NT2/D1 (cell line): ENCODE measurements around the gene VN1R5.
"Not testable (repeated sequence)": the region's sequence is repeated elsewhere in the genome, so short reads cannot be mapped to it uniquely, and the experiment has no call there.

Experiments used
- DNase-seq: peaks from one replicate; pipeline ENCODE4 v3.0.0-alpha.2; 2011; ENCODE audit warnings: low read depth, low spot score
- H3K27me3 ChIP-seq: 2 replicates; pipeline ENCODE4 v1.6.0; 2011; ENCODE audit warnings: mild to moderate bottlenecking; ENCODE audit not compliant: insufficient read length, insufficient read depth
- H3K36me3 ChIP-seq: 2 replicates; pipeline ENCODE4 v1.6.1; 2011; ENCODE audit warnings: mild to moderate bottlenecking, low read length, mixed read lengths; ENCODE audit not compliant: insufficient read depth, insufficient read length
- H3K4me1 ChIP-seq: 2 replicates; pipeline ENCODE4 v1.5.1; 2011; ENCODE audit not compliant: insufficient read depth, insufficient read length
- H3K4me3 ChIP-seq: 2 replicates; pipeline ENCODE4 v1.5.1; 2011; ENCODE audit warnings: low read depth; ENCODE audit not compliant: insufficient read length
- H3K9ac ChIP-seq: 2 replicates; pipeline ENCODE4 v1.6.0; 2011; ENCODE audit warnings: low read depth; ENCODE audit not compliant: insufficient read length
- H3K9me3 ChIP-seq: 2 replicates; pipeline ENCODE4 v1.5.1; 2011; ENCODE audit warnings: mild to moderate bottlenecking, low read length; ENCODE audit not compliant: insufficient read depth
- SUZ12 ChIP-seq: IDR thresholded peaks from 2 replicates; pipeline ENCODE4 v1.6.1; 2011; ENCODE audit not compliant: insufficient read length, insufficient read depth; ENCODE audit errors: extremely low read depth
- YY1 ChIP-seq: IDR thresholded peaks from 2 replicates; pipeline ENCODE4 v1.6.1; 2011; ENCODE audit not compliant: insufficient read length, insufficient read depth
- ZNF274 ChIP-seq: IDR thresholded peaks from 2 replicates; pipeline ENCODE4 v1.6.1; 2011; ENCODE audit warnings: mild to moderate bottlenecking, low read depth, low read length

Gene VN1R5

DNA sequence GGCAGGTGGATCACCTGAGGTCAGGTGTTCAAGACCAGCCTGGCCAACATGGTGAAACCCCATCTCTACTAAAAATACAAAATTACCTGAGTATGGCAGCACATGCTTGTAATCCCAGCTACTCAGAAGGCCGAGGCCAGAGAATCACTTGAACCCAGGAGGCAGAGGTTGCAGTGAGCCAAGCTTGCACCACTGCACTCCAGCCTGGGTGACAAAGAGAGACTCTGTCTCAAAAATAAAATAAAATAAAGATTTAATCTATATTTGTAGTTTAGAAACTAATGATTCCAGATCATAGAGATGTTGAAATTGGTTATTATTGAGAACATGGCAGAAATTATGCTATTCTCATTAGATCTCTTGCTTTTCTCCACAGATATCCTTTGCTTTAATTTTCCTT is at the start of gene VN1R5:
TSS of gene VN1R5 (plus strand) at position 301 of the 400 bp plus-strand sequence.
- not testable (repeated sequence) for H3K27me3 ChIP-seq, H3K4me3 ChIP-seq, H3K4me1 ChIP-seq, DNase-seq, H3K9me3 ChIP-seq, H3K36me3 ChIP-seq, H3K9ac ChIP-seq

DNA sequence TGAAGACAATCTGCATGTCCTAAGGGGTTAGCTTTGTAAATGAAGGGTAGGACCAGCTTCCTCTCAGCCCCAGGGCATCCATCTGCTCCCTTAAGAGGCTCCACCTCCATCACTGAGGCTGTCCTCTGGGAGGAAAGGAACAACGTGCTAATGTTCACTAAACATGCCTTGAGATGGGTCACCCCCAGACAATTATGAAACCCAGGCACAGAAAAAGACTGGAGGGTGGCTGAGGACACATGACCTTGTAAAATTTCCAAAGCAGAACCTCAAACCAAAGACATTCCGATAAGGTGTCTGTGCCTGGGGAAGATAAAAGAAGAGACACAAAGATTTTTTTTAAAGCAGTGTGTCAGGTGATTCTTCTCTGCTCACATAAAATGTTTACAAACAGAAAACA is 46.5 kb upstream of the VN1R5 start:
- DNase-seq = no peak
- Histone ChIP-seq H3K36me3 (peaks cover 32% of the 10 kb centered on the region), H3K9me3 (no peaks in the 10 kb centered on the region), H3K27me3 (no peaks in the 10 kb centered on the region), H3K4me1 (peaks cover 2% of the 10 kb centered on the region), H3K4me3 (peak overlapping the region; percentile 86), H3K9ac (peak overlapping the region; percentile 90)
- TF ChIP-seq ZNF274 = no peak
- TF ChIP-seq YY1 = no peak
- TF ChIP-seq SUZ12 = no peak

DNA sequence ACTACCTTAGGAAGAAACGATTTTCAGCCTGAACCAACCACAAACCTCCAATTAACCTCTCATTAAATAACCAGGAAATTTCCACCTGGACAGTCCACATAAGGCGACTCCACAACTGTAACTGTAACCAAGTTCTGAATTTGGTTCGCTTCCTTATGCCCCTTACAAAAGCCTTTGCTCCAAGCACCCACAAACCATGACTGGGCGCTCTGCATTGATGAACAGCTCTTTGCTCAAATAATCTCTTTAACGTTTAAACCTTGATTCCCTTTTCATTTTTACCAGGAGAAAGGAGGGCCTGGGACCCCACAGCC is 45.9 kb upstream of the VN1R5 start:
- no peak for DNase-seq
- Histone ChIP-seq H3K4me1 (peaks cover 2% of the 10 kb centered on the region), H3K9me3 (no peaks in the 10 kb centered on the region), H3K9ac (peak overlapping the region; percentile 90), H3K36me3 (peaks cover 32% of the 10 kb centered on the region), H3K4me3 (peak overlapping the region; percentile 86), H3K27me3 (no peaks in the 10 kb centered on the region)
- TF ChIP-seq SUZ12 (no peak), ZNF274 (no peak), YY1 (no peak)

DNA sequence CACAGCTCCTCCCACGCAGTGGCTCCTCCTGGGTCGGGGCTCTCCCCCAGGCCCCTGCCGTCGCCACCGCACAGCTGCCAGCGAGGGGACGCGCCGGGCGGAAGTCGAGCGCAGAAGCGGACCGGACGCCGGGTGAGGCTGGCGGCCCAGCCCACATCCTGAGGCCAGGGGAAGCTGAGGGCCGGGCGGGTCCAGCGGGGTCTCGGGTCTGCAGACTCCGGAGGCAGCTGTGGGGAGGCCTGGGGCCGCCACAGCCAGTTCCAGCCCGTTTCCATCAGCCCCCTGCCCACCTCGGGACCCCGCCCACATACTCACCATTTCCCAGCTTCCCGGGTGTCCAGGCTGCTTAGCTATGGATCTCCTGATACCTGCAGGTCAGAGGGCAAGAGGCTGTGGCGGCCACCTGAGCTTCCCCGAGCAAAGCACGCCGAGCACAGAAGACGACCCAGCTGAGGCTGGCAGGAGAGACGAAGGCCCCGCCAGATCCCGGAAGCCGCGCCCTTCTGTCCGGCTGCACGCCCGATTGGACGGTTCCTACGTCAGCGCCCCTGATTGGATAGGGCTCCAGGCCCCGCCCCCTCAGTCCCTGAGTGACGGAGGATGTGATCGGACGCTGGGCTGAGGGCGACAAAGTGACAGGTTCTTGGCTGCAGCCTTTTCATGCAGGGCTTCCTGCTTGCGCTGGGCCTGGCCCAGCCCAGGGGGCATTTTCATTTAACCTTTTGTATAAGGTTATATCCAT is 45.3 kb upstream of the VN1R5 start:
- Histone ChIP-seq H3K9me3 (no peaks in the 10 kb centered on the region), H3K27me3 (no peaks in the 10 kb centered on the region), H3K4me1 (peaks cover 2% of the 10 kb centered on the region), H3K4me3 (peak overlapping the region; percentile 86), H3K36me3 (peaks cover 32% of the 10 kb centered on the region), H3K9ac (peak overlapping the region; percentile 90)
- DNase-seq = peak; percentile 98
- TF ChIP-seq SUZ12 = no peak
- TF ChIP-seq ZNF274 = no peak
- no peak for TF ChIP-seq YY1

DNA sequence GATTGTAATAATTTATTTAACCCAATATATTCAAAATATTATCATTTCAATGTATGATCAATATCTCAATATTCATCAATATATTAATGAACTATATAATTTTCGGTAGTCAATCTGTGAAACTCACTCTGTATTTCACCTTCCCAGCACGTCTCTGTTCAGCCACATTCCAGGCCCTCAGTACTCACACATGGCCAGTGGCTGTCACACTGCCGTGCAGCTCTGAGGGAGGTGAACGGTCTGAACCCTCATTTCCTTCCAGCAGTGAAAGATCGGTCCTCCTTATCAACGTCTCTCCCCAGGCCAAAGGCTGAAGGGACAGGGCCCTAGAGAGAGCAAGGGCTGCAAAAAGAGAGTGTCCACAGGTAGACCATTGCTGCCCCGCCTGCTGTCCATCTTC is 44.5 kb upstream of the VN1R5 start:
- Histone ChIP-seq H3K4me1 (peaks cover 2% of the 10 kb centered on the region), H3K4me3 (no peak overlapping the region), H3K36me3 (peaks cover 24% of the 10 kb centered on the region), H3K9ac (no peak overlapping the region), H3K27me3 (no peaks in the 10 kb centered on the region), H3K9me3 (no peaks in the 10 kb centered on the region)
- TF ChIP-seq SUZ12 = no peak
- TF ChIP-seq YY1 = no peak
- no peak for TF ChIP-seq ZNF274
- DNase-seq = no peak

DNA sequence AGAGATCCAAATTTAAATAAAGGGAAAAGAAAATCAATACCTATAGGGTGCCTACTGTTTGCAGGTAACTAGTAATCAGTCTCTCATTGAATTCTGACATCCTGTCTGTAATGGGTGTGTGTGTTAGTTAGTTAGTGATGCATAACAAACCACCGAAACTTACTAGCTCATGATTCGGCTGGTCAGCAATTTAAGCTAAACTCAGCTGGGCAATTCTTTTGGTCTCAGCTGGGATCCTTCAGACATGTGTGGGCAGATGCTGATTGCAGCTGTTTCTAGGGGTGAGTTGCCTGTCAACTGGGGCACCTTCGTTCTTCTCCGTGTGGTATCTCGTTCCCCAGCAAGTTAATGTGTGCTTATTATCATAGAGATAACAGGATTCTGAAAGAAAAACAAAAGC is 43.9 kb upstream of the VN1R5 start:
- Histone ChIP-seq H3K9me3 (no peaks in the 10 kb centered on the region), H3K27me3 (no peaks in the 10 kb centered on the region), H3K4me1 (peaks cover 2% of the 10 kb centered on the region), H3K4me3 (no peak overlapping the region), H3K9ac (no peak overlapping the region), H3K36me3 (peaks cover 20% of the 10 kb centered on the region)
- TF ChIP-seq SUZ12 (no peak), YY1 (no peak), ZNF274 (no peak)
- DNase-seq = no peak

DNA sequence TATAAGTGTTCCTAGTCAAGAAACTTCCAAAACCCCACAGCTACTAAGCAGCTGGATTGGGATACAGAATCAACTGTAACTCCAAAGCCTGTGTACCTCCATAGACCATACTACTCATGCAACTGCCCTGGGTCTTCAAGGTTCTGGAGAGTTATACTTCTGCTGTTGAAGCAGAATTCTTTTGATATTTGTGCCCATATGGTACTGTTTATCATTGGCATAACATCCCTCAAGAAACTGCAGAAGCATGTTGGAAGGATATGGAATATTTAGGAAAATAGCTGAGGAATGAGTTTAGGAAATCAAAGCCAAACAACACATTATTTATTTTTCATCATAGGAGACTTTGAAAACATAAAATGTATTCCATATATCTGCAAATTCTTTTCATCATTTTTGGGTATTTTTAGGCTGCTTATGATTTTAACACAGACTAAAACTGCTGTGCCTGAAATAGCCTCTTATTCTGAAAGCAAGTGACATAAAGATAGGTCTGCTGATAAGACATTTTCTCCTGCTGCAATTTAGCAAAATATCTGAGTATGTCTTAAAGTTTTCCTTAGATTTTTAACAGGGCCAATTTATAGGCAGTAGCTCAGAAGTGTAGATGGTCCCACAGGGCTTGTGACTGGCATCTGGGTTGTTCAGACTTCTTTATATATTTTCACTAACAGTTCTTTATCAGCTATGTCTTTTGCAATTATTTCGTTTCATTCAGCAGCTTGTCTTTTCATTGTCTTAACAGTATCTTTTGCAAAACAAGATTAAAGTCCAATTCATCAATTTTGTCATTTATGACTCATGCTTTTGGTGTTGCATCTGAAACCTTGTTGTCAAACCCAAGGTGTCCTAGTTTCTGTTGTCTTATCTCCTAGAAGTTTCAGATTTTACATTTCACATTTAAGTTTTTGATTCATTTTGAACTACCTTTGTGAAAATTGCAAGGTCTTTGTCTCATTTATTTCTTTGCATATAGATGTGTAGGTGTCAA is 43.0 kb upstream of the VN1R5 start:
- H3K9ac ChIP-seq = no peak overlapping the region
- H3K9me3 ChIP-seq = no peaks in the 10 kb centered on the region
- no peak overlapping the region for H3K4me3 ChIP-seq
- TF ChIP-seq ZNF274 (no peak), SUZ12 (no peak), YY1 (no peak)
- peaks cover 13% of the 10 kb centered on the region for H3K36me3 ChIP-seq
- peaks cover 2% of the 10 kb centered on the region for H3K4me1 ChIP-seq
- no peak for DNase-seq
- no peaks in the 10 kb centered on the region for H3K27me3 ChIP-seq
